Hematopoietic multipotent progenitor cell treated with erythropoietin and hydrocortisone succinate and interleukin-3 and kit ligand, for 15 days (in vitro differentiated cells): ENCODE results near the gene KIR2DL4.
"Not testable (repeated sequence)": the region's sequence is repeated elsewhere in the genome, so short reads cannot be mapped to it uniquely, and the experiment has no call there.

Source experiments
- DNase-seq: peaks from one replicate; pipeline ENCODE4 v3.0.0-alpha.2; 2015; ENCODE audit warnings: low spot score

The KIR2DL4 gene

GRCh38 chr19:54803410-54803809 is at the start of gene KIR2DL4:
Gene KIR2DL4, plus strand, starts transcription at chr19:54803610. Its CDS starts 42 bp downstream, at chr19:54803652.
- no peak for DNase-seq

GRCh38 chr19:54756204-54757110 is 47.0 kb upstream of the KIR2DL4 start:
- DNase-seq = not testable (repeated sequence)

- DNase-seq = not testable (repeated sequence)
Observed at GRCh38 chr19:54758577-54758976, 44.8 kb upstream of the KIR2DL4 start.

DNA sequence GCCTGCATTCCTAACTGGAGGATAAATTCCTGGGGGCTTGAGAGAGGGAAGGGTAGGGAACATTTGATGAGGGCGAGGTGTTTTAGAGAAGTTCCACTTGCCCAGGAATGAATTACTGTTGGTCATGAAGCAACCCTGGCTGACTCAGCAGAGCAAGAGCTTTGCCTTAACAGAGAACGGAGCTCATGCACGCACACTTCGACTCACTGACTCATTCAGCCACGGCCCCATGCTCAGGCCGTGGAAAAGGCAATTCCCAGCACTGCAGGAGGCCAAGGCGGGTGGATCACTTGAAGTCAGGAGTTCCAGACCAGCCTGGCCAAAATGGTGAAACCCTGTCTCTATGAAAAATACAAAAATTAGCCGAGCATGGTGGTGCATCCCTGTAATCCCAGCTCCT is 39.2 kb upstream of the KIR2DL4 start:
- not testable (repeated sequence) for DNase-seq

DNA sequence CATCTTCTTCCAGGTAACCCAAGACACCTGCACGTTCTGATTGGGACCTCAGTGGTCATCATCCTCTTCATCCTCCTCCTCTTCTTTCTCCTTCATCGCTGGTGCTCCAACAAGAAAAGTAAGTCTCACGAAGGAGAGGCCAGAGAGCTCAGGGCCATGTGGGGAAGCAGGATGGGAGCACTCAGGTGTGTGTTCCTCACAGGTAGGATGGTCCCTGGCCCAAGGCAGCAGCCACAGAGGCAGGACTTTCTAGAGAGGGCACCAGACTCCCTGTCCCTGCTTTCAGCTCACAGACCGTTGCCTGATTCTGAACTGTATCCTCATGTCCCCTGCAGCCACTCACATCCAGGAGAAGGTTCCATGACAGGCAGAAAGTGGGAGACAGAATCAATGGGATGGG is 36.9 kb upstream of the KIR2DL4 start:
- DNase-seq = not testable (repeated sequence)

DNA sequence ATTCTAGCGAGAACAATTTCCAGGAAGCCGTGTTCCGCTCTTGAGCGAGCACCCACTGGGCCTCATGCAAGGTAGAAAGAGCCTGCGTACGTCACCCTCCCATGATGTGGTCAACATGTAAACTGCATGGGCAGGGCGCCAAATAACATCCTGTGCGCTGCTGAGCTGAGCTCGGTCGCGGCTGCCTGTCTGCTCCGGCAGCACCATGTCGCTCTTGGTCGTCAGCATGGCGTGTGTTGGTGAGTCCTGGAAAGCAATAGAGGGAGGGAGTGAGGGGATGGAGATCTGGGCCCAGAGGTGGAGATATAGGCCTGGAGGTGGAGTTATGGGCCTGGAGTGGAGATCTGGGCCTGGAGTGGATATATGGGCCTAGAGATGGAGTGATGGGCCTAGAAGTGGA is 33.8 kb upstream of the KIR2DL4 start, which contains the start of gene KIR2DL1:
TSS of gene KIR2DL1 (plus strand) at position 148 of the 400 bp plus-strand sequence. CDS start at position 206, 58 bp downstream.
- DNase-seq = not testable (repeated sequence)

GRCh38 chr19:54770511-54770910 is 32.9 kb upstream of the KIR2DL4 start:
- DNase-seq = not testable (repeated sequence)

DNA sequence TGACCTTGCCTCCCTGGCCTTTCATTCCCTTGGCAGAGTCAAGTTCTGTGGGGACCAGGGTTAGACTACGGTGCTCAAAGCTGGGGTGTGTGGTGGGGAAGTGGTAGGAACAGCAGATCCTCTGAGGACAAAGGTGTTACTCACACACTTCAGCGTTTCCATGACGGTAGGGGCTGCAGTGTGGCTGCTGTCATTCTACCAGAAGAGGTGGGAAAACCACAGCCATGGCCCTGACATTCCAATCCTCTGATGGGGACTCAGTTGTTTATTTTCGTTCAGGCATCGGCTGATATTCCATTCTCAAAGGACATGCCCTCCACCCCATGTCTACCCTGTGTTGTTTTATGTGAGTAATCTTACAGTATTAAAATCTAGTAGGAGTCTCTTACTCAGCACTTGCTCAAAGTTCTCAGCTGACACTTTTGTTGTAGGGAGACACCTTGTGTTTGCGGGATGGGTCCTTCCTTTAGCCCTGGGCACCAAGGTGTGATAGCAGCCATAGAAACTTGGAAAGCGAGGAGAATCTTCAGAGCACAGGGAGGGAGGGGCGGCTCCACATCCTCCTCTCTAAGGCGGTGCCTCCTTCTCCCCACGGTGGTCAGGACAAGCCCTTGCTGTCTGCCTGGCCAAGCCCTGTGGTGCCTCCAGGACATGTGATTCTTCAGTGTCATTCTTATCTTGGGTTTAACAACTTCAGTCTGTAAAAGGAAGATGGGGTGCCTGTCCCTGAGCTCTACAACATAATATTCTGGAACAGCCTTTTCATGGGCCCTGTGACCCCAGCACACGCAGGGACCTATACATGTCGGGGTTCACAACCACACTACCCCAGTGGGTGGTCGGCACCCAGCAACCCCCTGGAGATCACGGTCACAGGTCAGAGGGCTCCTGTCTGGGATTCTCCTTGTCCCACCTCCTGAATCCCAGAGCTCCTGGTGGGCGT is 32.1 kb upstream of the KIR2DL4 start:
- DNase-seq = not testable (repeated sequence)

- DNase-seq = not testable (repeated sequence)
Observed at GRCh38 chr19:54772666-54773065, 30.7 kb upstream of the KIR2DL4 start.

DNA sequence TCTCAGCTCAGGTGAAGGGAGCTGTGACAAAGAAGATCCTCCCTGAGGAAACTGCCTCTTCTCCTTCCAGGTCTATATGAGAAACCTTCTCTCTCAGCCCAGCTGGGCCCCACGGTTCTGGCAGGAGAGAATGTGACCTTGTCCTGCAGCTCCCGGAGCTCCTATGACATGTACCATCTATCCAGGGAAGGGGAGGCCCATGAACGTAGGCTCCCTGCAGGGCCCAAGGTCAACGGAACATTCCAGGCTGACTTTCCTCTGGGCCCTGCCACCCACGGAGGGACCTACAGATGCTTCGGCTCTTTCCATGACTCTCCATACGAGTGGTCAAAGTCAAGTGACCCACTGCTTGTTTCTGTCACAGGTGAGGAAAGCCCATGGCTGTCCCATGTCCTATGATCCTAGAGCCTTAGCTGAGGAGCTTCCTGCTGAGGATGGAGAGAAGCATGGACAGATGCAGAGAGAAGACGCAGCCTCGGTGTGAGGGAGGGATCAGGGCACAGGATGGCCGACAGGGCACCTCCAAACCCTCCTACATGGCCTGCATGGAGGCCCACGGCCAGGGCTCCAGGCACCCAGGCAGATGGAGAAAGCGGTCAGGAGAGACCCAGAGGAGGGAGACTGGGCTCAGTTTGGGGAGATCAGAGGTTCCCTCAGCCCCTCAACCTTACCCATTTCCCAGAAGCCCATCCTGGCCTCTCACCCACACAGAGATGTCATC is 28.2 kb upstream of the KIR2DL4 start:
- DNase-seq = not testable (repeated sequence)

DNA sequence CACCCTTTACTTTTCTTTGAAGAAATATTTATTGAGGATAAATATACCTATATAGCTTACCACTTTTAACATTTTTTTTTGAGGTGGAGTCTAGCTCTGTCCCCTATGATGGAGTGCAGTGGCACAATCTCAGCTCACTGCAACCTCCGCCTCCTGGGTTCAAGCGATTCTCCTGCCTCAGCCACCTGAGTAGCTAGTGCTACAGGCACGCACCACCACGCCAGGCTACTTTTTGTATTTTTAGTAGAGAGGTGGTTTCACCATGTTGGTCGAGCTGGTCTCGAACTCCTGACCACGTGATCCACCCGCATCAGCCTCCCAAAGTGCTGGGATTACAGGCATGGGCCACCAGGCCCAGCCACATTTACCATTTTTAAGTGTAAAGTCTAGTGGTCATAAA is 27.6 kb upstream of the KIR2DL4 start:
- not testable (repeated sequence) for DNase-seq

- DNase-seq = not testable (repeated sequence)
Observed at GRCh38 chr19:54777851-54778250, 25.6 kb upstream of the KIR2DL4 start.

DNA sequence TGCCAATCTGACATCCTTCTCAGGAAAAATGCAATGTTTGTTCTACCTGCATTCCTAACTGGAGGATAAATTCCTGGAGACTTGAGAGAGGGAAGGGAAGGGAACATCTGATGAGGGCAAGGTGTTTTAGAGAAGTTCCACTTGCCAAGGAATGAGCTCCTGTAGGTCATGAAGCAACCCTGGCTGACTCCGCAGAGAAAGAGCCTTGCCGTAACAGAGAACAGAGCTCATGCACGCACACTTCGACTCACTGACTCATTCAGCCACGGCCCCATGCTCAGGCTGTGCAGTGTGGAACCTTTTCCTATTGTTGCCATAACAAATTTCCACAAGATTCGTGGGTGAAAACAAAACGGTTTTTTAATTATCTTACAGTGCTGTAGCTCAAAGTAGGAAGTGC is 24.5 kb upstream of the KIR2DL4 start:
- DNase-seq = not testable (repeated sequence)

- DNase-seq = not testable (repeated sequence)
Observed at GRCh38 chr19:54782916-54783315, 20.5 kb upstream of the KIR2DL4 start.

DNA sequence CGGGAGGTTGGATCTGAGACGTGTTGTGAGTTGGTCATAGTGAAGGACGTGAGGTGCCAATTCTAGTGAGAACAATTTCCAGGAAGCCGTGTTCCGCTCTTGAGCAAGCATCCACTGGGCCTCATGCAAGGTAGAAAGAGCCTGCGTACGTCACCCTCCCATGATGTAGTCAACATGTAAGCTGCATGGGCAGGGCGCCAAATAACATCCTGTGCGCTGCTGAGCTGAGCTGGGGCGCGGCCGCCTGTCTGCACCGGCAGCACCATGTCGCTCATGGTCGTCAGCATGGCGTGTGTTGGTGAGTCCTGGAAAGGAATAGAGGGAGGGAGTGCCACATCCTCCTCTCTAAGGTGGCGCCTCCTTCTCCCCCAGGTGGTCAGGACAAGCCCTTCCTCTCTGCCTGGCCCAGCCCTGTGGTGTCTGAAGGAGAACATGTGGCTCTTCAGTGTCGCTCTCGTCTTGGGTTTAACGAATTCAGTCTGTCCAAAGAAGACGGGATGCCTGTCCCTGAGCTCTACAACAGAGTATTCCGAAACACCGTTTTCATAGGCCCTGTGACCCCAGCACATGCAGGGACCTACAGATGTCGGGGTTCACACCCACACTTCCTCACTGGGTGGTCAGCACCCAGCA is 17.2 kb upstream of the KIR2DL4 start:
- DNase-seq = not testable (repeated sequence)

GRCh38 chr19:54788154-54788553 is 15.3 kb upstream of the KIR2DL4 start:
- not testable (repeated sequence) for DNase-seq

DNA sequence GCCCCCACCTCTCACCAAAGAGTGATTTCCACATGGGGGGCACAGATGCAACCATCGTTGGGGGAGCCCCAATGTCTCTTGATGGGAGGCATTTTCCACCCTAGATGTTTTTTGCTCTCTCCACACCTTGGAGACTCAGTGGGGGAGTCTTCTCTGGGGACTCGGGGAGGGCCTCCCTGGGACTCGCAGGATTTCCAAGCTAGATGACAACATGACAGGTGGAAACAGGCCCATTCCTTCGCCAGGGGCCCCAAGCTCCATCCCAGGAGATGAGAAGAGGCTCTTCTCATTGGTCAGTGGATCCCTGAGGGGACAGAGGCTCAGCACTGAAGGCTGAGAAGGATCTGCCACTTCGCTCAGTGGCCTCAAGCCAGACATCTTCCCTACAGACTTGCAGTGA is 12.7 kb upstream of the KIR2DL4 start:
- DNase-seq = no peak

DNA sequence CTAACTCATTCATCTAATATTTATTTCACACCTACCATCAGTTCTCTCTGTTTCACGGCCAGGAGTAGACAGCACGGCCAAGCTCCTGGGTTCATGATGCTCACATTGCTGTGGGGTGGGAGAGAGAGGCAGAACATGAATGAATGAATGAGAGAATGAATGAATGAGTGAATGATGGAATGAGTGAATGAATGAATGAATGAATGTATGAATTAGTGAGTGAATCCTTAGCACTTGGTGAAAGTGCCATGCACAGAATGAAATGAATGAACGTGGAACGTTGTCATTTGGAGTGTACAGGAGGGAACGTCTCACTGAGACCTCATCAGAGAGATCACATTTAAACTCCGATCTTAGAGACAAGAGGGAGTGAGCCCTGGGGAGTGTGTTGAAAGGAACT is 11.9 kb upstream of the KIR2DL4 start:
- DNase-seq = no peak

GRCh38 chr19:54792814-54793213 is 10.6 kb upstream of the KIR2DL4 start:
- DNase-seq = no peak

DNA sequence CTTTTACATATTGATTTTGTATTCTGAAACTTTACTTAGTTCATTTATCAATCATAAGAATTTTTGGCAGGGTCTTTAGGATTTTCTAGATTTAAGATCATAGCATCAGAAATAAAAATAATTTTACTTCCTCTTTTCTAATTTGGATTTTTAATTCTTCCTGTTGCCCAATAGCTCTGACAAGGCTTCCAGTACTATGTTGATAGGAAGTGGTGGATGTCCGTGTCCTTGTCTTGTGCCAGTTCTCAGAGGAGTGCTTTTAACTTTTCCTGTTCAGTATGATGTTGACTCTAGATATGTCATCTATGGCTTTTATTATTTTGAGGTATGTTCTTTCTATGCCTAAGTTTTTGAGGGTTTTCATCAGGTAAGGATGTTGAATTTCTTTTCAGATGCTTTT is 7.7 kb upstream of the KIR2DL4 start:
- DNase-seq = no peak

GRCh38 chr19:54804101-54804500 is 691 bp downstream of the KIR2DL4 start:
- no peak for DNase-seq
